H7 (cell line): ENCODE measurements around the gene NELL2. TPM values are rescaled to one million over a fixed set of nuclear protein-coding genes. Genes with fewer than 3 reads are reported as not detected.
A peak's percentile ranks its signal among the peaks of the same experiment; 100 is the strongest.
"Not testable (repeated sequence)": the region's sequence is repeated elsewhere in the genome, so short reads cannot be mapped to it uniquely, and the experiment has no call there.

Experiments used
- DNase-seq: peaks from one replicate; pipeline ENCODE4 v3.0.0; 2012
- H3K27me3 ChIP-seq: 2 replicates; pipeline ENCODE4 v1.6.0; 2011; ENCODE audit warnings: mild to moderate bottlenecking, low read length; ENCODE audit not compliant: control insufficient read depth, insufficient read depth
- H3K36me3 ChIP-seq: replicated peaks from 2 replicates; pipeline ENCODE4 v1.5.1; 2011; ENCODE audit warnings: low read length; ENCODE audit not compliant: control insufficient read depth, insufficient read depth
- H3K4me3 ChIP-seq: 2 replicates; pipeline ENCODE4 v1.5.1; 2011; ENCODE audit warnings: low read depth, mild to moderate bottlenecking, control low read depth, low read length, moderate library complexity; ENCODE audit not compliant: insufficient read depth
- total RNA-seq: library from RNA; depleted of rRNA; stranded (reverse); fragments of >200 nt; shearing (Covaris generic); gene quantifications from 2 replicates; pipeline ENCODE4 v1.2.3, GENCODE V29; 2014; rRNA removed

NELL2 gene
- 35.7 and 38.8 TPM in 2 replicates for total RNA-seq

- Histone ChIP-seq H3K27me3 (peaks cover 6% of the 10 kb centered on the region), H3K36me3 (no peaks in the 10 kb centered on the region), H3K4me3 (peak within 1 kb of the TSS; percentile 73)
- DNase-seq = peak; percentile 94
Observed at GRCh38 chr12:44875954-44876543, at the start of gene NELL2. Gene NELL2 (minus strand): TSS chr12:44876315. CDS start chr12:44875869, 446 bp downstream.

GRCh38 chr12:44921736-44922135 is 45.6 kb upstream of the NELL2 start:
- Histone ChIP-seq H3K27me3 (no peaks in the 10 kb centered on the region), H3K4me3 (no peak overlapping the region), H3K36me3 (no peaks in the 10 kb centered on the region)
- DNase-seq = no peak

- no peaks in the 10 kb centered on the region for H3K27me3 ChIP-seq
- DNase-seq = no peak
- H3K4me3 ChIP-seq = no peak overlapping the region
- no peaks in the 10 kb centered on the region for H3K36me3 ChIP-seq
Observed at GRCh38 chr12:44917141-44917540, 41.0 kb upstream of the NELL2 start.

- Histone ChIP-seq H3K36me3 (no peaks in the 10 kb centered on the region), H3K4me3 (no peak overlapping the region), H3K27me3 (no peaks in the 10 kb centered on the region)
- DNase-seq = no peak
Observed at GRCh38 chr12:44915958-44916357, 39.8 kb upstream of the NELL2 start.

GRCh38 chr12:44904321-44904720 is 28.2 kb upstream of the NELL2 start:
- DNase-seq = no peak
- no peaks in the 10 kb centered on the region for H3K36me3 ChIP-seq
- H3K4me3 ChIP-seq = no peak overlapping the region
- no peaks in the 10 kb centered on the region for H3K27me3 ChIP-seq

GRCh38 chr12:44898108-44898507 is 22.0 kb upstream of the NELL2 start:
- not testable (repeated sequence) for H3K36me3 ChIP-seq, H3K4me3 ChIP-seq, H3K27me3 ChIP-seq, DNase-seq

- H3K27me3 ChIP-seq = no peaks in the 10 kb centered on the region
- no peak overlapping the region for H3K4me3 ChIP-seq
- DNase-seq = no peak
- no peaks in the 10 kb centered on the region for H3K36me3 ChIP-seq
Observed at GRCh38 chr12:44889926-44890325, 13.8 kb upstream of the NELL2 start.

GRCh38 chr12:44889162-44889561 is 13.0 kb upstream of the NELL2 start:
- no peak overlapping the region for H3K4me3 ChIP-seq
- no peak for DNase-seq
- no peaks in the 10 kb centered on the region for H3K27me3 ChIP-seq
- no peaks in the 10 kb centered on the region for H3K36me3 ChIP-seq

- Histone ChIP-seq H3K36me3 (no peaks in the 10 kb centered on the region), H3K27me3 (no peaks in the 10 kb centered on the region), H3K4me3 (no peak overlapping the region)
- no peak for DNase-seq
Observed at GRCh38 chr12:44885902-44886301, 9.8 kb upstream of the NELL2 start.

GRCh38 chr12:44881197-44881596 is 5.1 kb upstream of the NELL2 start:
- no peak for DNase-seq
- no peaks in the 10 kb centered on the region for H3K36me3 ChIP-seq
- no peak overlapping the region for H3K4me3 ChIP-seq
- H3K27me3 ChIP-seq = no peaks in the 10 kb centered on the region

GRCh38 chr12:44876544-44877410 is 662 bp upstream of the NELL2 start:
- peak; percentile 75 for DNase-seq
- peak overlapping the region; percentile 73 for H3K4me3 ChIP-seq
- H3K27me3 ChIP-seq = peaks cover 6% of the 10 kb centered on the region
- H3K36me3 ChIP-seq = no peaks in the 10 kb centered on the region

- peak; percentile 47 for DNase-seq
- peaks cover 6% of the 10 kb centered on the region for H3K27me3 ChIP-seq
Observed at GRCh38 chr12:44875417-44875953, 630 bp downstream of the NELL2 start.

GRCh38 chr12:44874981-44875416 is 1.1 kb downstream of the NELL2 start:
- Histone ChIP-seq H3K27me3 (peaks cover 6% of the 10 kb centered on the region), H3K4me3 (peak overlapping the region; percentile 73), H3K36me3 (no peaks in the 10 kb centered on the region)
- DNase-seq = peak; percentile 47

More at GRCh38 chr12:44875417-44875953, 630 bp downstream of the NELL2 start:
- no peaks in the 10 kb centered on the region for H3K36me3 ChIP-seq
- peak overlapping the region; percentile 73 for H3K4me3 ChIP-seq

- H3K4me3 ChIP-seq = no peak overlapping the region
- H3K27me3 ChIP-seq = peaks cover 6% of the 10 kb centered on the region
- no peaks in the 10 kb centered on the region for H3K36me3 ChIP-seq
- no peak for DNase-seq
Observed at GRCh38 chr12:44873898-44874297, 2.2 kb downstream of the NELL2 start.

- Histone ChIP-seq H3K36me3 (no peaks in the 10 kb centered on the region), H3K27me3 (peaks cover under 1% of the 10 kb centered on the region), H3K4me3 (no peak overlapping the region)
- no peak for DNase-seq
Observed at GRCh38 chr12:44869503-44869902, 6.6 kb downstream of the NELL2 start.
